Osteoblast (primary cell): ENCODE data around the gene SEZ6L2. TPM values are rescaled to one million over a fixed set of nuclear protein-coding genes. Genes with fewer than 3 reads are reported as not detected.

Source experiments
- DNase-seq: peaks from one replicate; pipeline ENCODE4 v3.0.0; 2011; ENCODE audit warnings: low spot score, mixed read lengths; ENCODE audit not compliant: insufficient read length; ENCODE audit errors: missing footprints
- H2AFZ ChIP-seq: 2 replicates; pipeline ENCODE4 v1.6.0; 2011; ENCODE audit warnings: mild to moderate bottlenecking, low read length
- H3K27ac ChIP-seq: 2 replicates; pipeline ENCODE4 v1.5.1; 2011; ENCODE audit warnings: mild to moderate bottlenecking, low read depth, low read length, moderate library complexity
- H3K27me3 ChIP-seq: 2 replicates; pipeline ENCODE4 v1.6.0; 2012; ENCODE audit warnings: mild to moderate bottlenecking, control low read depth, inconsistent platforms, low read length, moderate library complexity; ENCODE audit not compliant: insufficient read depth
- H3K36me3 ChIP-seq: 2 replicates; pipeline ENCODE4 v1.5.1; 2011; ENCODE audit warnings: mild to moderate bottlenecking, low read length, control low read depth, moderate library complexity; ENCODE audit not compliant: insufficient read depth
- H3K4me1 ChIP-seq: 2 replicates; pipeline ENCODE4 v1.5.1; 2011; ENCODE audit warnings: mild to moderate bottlenecking, low read length, control low read depth, moderate library complexity; ENCODE audit not compliant: insufficient read depth
- H3K4me2 ChIP-seq: 2 replicates; pipeline ENCODE4 v1.6.0; 2011; ENCODE audit warnings: mild to moderate bottlenecking, low read length; ENCODE audit not compliant: insufficient read depth
- H3K4me3 ChIP-seq: fragments of 200-600 bp; sonication (generic); 3 replicates; pipeline ENCODE4 v1.5.1; 2012; ENCODE audit warnings: mild to moderate bottlenecking, low read length, inconsistent platforms; ENCODE audit not compliant: insufficient read depth
- H3K79me2 ChIP-seq: 2 replicates; pipeline ENCODE4 v1.6.0; 2012; ENCODE audit warnings: mild to moderate bottlenecking, low read length, control low read depth, inconsistent platforms; ENCODE audit not compliant: insufficient read depth
- H3K9me3 ChIP-seq: 2 replicates; pipeline ENCODE4 v1.5.1; 2011; ENCODE audit warnings: low read depth, low read length, control low read depth
- H4K20me1 ChIP-seq: 2 replicates; pipeline ENCODE4 v1.6.0; 2012; ENCODE audit warnings: mild to moderate bottlenecking, low read length, control low read depth; ENCODE audit not compliant: insufficient read depth
- CTCF ChIP-seq: IDR thresholded peaks from 2 replicates; pipeline ENCODE4 v1.5.1; 2011; ENCODE audit warnings: mild to moderate bottlenecking, low read depth, low read length, moderate library complexity; ENCODE audit errors: extremely low read depth
- total RNA-seq: library from RNA; depleted of rRNA; stranded (reverse); fragments of >200 nt; gene quantifications from 2 replicates; pipeline ENCODE4 v1.2.3, GENCODE V29; 2012

SEZ6L2 gene
- total RNA-seq, 1 donor, result 2.9 TPM

DNA sequence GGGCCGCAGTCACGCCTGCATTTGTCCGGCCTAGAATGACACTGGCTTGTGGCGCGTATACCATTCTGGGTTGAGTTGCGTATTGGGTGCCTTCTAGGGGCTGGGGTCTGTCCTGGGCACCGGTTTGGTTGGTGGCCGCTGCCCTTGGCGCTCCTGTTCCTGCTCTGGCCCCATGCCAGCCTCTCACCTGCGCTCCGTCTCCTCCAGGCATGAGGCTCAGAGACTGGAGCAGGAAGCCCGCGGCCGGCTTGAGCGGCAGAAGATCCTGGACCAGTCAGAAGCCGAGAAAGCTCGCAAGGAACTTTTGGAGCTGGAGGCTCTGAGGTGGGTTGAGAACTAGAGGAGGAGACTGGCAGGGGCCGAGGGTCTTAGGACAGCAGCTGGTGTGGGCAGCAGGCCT is 53.7 kb downstream of the SEZ6L2 start:
- H4K20me1 ChIP-seq, result peaks cover 12% of the 10 kb centered on the region
- H3K4me2 ChIP-seq, result no peak overlapping the region
- TF ChIP-seq CTCF, result no peak
- no peaks in the 10 kb centered on the region for H3K9me3 ChIP-seq
- no peak overlapping the region for H3K27ac ChIP-seq
- peak; percentile 21 for DNase-seq
- H2AFZ ChIP-seq, result no peak overlapping the region
- H3K27me3 ChIP-seq, result no peaks in the 10 kb centered on the region
- H3K36me3 ChIP-seq, result peaks cover 72% of the 10 kb centered on the region
- no peaks in the 10 kb centered on the region for H3K79me2 ChIP-seq
- H3K4me3 ChIP-seq, result no peak overlapping the region
- H3K4me1 ChIP-seq, result no peaks in the 10 kb centered on the region

- DNase-seq, result peak; percentile 62
- no peaks in the 10 kb centered on the region for H3K27me3 ChIP-seq
- no peak overlapping the region for H3K27ac ChIP-seq
- H3K4me3 ChIP-seq, result no peak overlapping the region
- H2AFZ ChIP-seq, result no peak overlapping the region
- H3K4me2 ChIP-seq, result no peak overlapping the region
- H3K79me2 ChIP-seq, result no peaks in the 10 kb centered on the region
- H3K9me3 ChIP-seq, result no peaks in the 10 kb centered on the region
- H3K4me1 ChIP-seq, result no peaks in the 10 kb centered on the region
- H3K36me3 ChIP-seq, result peaks cover 81% of the 10 kb centered on the region
- TF ChIP-seq CTCF, result no peak
- H4K20me1 ChIP-seq, result peaks cover 12% of the 10 kb centered on the region
Measured at GRCh38 chr16:29844575-29845331, 54.6 kb downstream of the SEZ6L2 start.

GRCh38 chr16:29843931-29844330 is 55.4 kb downstream of the SEZ6L2 start:
- TF ChIP-seq CTCF, result no peak
- H3K4me3 ChIP-seq, result no peak overlapping the region
- H3K79me2 ChIP-seq, result no peaks in the 10 kb centered on the region
- no peak overlapping the region for H3K27ac ChIP-seq
- H2AFZ ChIP-seq, result no peak overlapping the region
- peaks cover 83% of the 10 kb centered on the region for H3K36me3 ChIP-seq
- H3K4me1 ChIP-seq, result no peaks in the 10 kb centered on the region
- DNase-seq, result peak; percentile 44
- no peaks in the 10 kb centered on the region for H3K9me3 ChIP-seq
- H3K4me2 ChIP-seq, result no peak overlapping the region
- H4K20me1 ChIP-seq, result peaks cover 10% of the 10 kb centered on the region
- H3K27me3 ChIP-seq, result no peaks in the 10 kb centered on the region

DNA sequence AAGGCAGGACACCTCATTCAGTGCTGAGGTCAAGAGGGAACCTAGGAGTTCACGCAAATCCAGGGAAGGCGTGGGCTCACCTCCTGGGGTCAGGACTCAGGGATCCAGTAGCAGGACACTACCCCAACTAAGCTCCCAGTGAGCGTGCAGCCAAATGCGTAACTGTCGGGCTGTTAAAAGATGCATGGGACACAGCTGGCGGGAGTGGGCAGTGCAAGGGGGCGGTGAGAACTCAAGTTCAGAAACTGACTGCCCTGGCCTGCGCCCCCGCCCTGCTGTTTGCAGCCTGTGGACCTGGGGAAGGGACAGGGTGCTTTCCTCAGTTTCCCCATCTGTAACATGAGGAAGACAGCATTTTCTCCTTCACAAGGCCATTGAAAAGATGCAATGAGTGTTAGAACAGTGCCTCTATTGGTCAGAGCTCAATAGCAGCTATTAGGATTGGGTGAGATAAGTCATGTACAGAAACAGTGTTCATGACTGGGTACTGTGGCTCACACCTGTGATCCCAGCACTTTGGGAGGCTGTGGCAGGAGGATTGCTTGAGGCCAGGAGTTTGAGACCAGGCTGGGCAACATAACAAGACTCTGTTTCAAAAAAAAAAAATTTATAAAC is 56.5 kb downstream of the SEZ6L2 start:
- H4K20me1 ChIP-seq, result peaks cover 10% of the 10 kb centered on the region
- peak; percentile 37 for DNase-seq
- H3K4me1 ChIP-seq, result no peaks in the 10 kb centered on the region
- H3K27me3 ChIP-seq, result no peaks in the 10 kb centered on the region
- H3K9me3 ChIP-seq, result no peaks in the 10 kb centered on the region
- no peak overlapping the region for H3K27ac ChIP-seq
- H3K36me3 ChIP-seq, result peaks cover 87% of the 10 kb centered on the region
- no peaks in the 10 kb centered on the region for H3K79me2 ChIP-seq
- no peak overlapping the region for H2AFZ ChIP-seq
- TF ChIP-seq CTCF, result peak; percentile 10
- H3K4me3 ChIP-seq, result no peak overlapping the region
- H3K4me2 ChIP-seq, result no peak overlapping the region
